GM21515 (cell line): ENCODE data around the gene NECTIN2.
"Not testable (repeated sequence)": the region's sequence is repeated elsewhere in the genome, so short reads cannot be mapped to it uniquely, and the experiment has no call there.

Experiments used
- ATAC-seq: cut with Tn5 transposase; IDR thresholded peaks from one replicate; pipeline ENCODE4 v1.9.1; 2021; ENCODE audit not compliant: unreplicated experiment

NECTIN2 gene

GRCh38 chr19:44816301-44816700 lies 29.8 kb upstream of the NECTIN2 start:
- ATAC-seq = no peak

- no peak for ATAC-seq
These were observed 28.2 kb upstream of the NECTIN2 start for GRCh38 chr19:44817725-44818465.

- ATAC-seq = no peak
These were observed 27.5 kb upstream of the NECTIN2 start for GRCh38 chr19:44818466-44819031.

GRCh38 chr19:44819246-44819832 lies 26.8 kb upstream of the NECTIN2 start:
- no peak for ATAC-seq

- no peak for ATAC-seq
These were observed 25.2 kb upstream of the NECTIN2 start for GRCh38 chr19:44820648-44821609.

GRCh38 chr19:44822177-44822576 lies 23.9 kb upstream of the NECTIN2 start:
- ATAC-seq = no peak

GRCh38 chr19:44822670-44823372 lies 23.3 kb upstream of the NECTIN2 start:
- no peak for ATAC-seq

- ATAC-seq = no peak
These were observed 22.8 kb upstream of the NECTIN2 start for GRCh38 chr19:44823373-44823698.

GRCh38 chr19:44824761-44825160 lies 21.3 kb upstream of the NECTIN2 start:
- no peak for ATAC-seq

GRCh38 chr19:44832875-44833274 lies 13.2 kb upstream of the NECTIN2 start:
- not testable (repeated sequence) for ATAC-seq

- not testable (repeated sequence) for ATAC-seq
These were observed 11.7 kb upstream of the NECTIN2 start for GRCh38 chr19:44834399-44834798.

GRCh38 chr19:44839276-44839675 lies 6.8 kb upstream of the NECTIN2 start:
- no peak for ATAC-seq

- no peak for ATAC-seq
These were observed 5.3 kb upstream of the NECTIN2 start for GRCh38 chr19:44840811-44841210.

GRCh38 chr19:44841231-44841630 lies 4.9 kb upstream of the NECTIN2 start:
- no peak for ATAC-seq

- no peak for ATAC-seq
These were observed 848 bp upstream of the NECTIN2 start for GRCh38 chr19:44845286-44845611.

GRCh38 chr19:44846455-44847143 lies 502 bp downstream of the NECTIN2 start:
- no peak for ATAC-seq

- no peak for ATAC-seq
These were observed 1.3 kb downstream of the NECTIN2 start for GRCh38 chr19:44847144-44848035.

GRCh38 chr19:44848036-44848811 lies 2.1 kb downstream of the NECTIN2 start:
- ATAC-seq = no peak
